GM19351 (cell line): ENCODE measurements around the gene WARS2.

Experiments
- ATAC-seq: cut with Tn5 transposase; IDR thresholded peaks from one replicate; pipeline ENCODE4 v1.9.1; 2021; ENCODE audit warnings: mild to moderate bottlenecking, moderate library complexity; ENCODE audit not compliant: unreplicated experiment

The WARS2 gene

GRCh38 chr1:119038363-119038762, 102.1 kb downstream of the WARS2 start:
- ATAC-seq: no peak

GRCh38 chr1:119034359-119034758, 106.1 kb downstream of the WARS2 start:
- no peak for ATAC-seq

- ATAC-seq: no peak
These were observed 107.5 kb downstream of the WARS2 start for GRCh38 chr1:119032986-119033385.

- ATAC-seq: no peak
These were observed 112.7 kb downstream of the WARS2 start for GRCh38 chr1:119027759-119028158.

- no peak for ATAC-seq
These were observed 113.5 kb downstream of the WARS2 start for GRCh38 chr1:119026956-119027355.

GRCh38 chr1:119015547-119015946, 124.9 kb downstream of the WARS2 start:
- no peak for ATAC-seq

GRCh38 chr1:119012383-119012782, 128.1 kb downstream of the WARS2 start:
- ATAC-seq: no peak

GRCh38 chr1:119011706-119012105, 128.7 kb downstream of the WARS2 start:
- ATAC-seq: no peak

GRCh38 chr1:119011116-119011515, 129.3 kb downstream of the WARS2 start:
- ATAC-seq: no peak

- ATAC-seq: no peak
These were observed 130.3 kb downstream of the WARS2 start for GRCh38 chr1:119010201-119010600.

- no peak for ATAC-seq
These were observed 131.2 kb downstream of the WARS2 start for GRCh38 chr1:119009312-119009655.

- peak; percentile 74 for ATAC-seq
These were observed 131.8 kb downstream of the WARS2 start for GRCh38 chr1:119008483-119009311.

GRCh38 chr1:119007670-119008482, 132.6 kb downstream of the WARS2 start:
- ATAC-seq: no peak

GRCh38 chr1:119007339-119007669, 133.1 kb downstream of the WARS2 start:
- no peak for ATAC-seq

GRCh38 chr1:119006406-119007279, 133.8 kb downstream of the WARS2 start:
- no peak for ATAC-seq

- no peak for ATAC-seq
These were observed 134.6 kb downstream of the WARS2 start for GRCh38 chr1:119005724-119006405.

GRCh38 chr1:119004781-119005180, 135.7 kb downstream of the WARS2 start:
- ATAC-seq: no peak

GRCh38 chr1:119004129-119004527, 136.3 kb downstream of the WARS2 start:
- no peak for ATAC-seq

GRCh38 chr1:119003413-119004128, 136.9 kb downstream of the WARS2 start:
- no peak for ATAC-seq

GRCh38 chr1:119002028-119002686, 138.3 kb downstream of the WARS2 start:
- no peak for ATAC-seq
